Progenitor cell of endocrine pancreas (in vitro differentiated cells): ENCODE data around the gene ULBP3. TPM values are rescaled to one million over a fixed set of nuclear protein-coding genes. Genes with fewer than 3 reads are reported as not detected.

Source experiments
- DNase-seq: peaks from one replicate; pipeline ENCODE4 v3.0.0; 2021; ENCODE audit warnings: low spot score; ENCODE audit not compliant: unreplicated experiment
- H3K27ac Mint-ChIP-seq: 2 replicates; pipeline ENCODE4 v1.8.0; 2021; ENCODE audit warnings: mild to moderate bottlenecking, moderate library complexity, mixed read lengths
- H3K27me3 Mint-ChIP-seq: 2 replicates; pipeline ENCODE4 v1.8.0; 2021; ENCODE audit warnings: mixed read lengths
- H3K36me3 Mint-ChIP-seq: 2 replicates; pipeline ENCODE4 v1.8.0; 2022; ENCODE audit warnings: mixed read lengths; ENCODE audit not compliant: insufficient read depth
- H3K4me1 Mint-ChIP-seq: 2 replicates; pipeline ENCODE4 v1.8.0; 2021; ENCODE audit warnings: low read depth, mixed read lengths
- H3K4me3 Mint-ChIP-seq: 2 replicates; pipeline ENCODE4 v1.8.0; 2021; ENCODE audit warnings: low read depth, mild to moderate bottlenecking, moderate library complexity, mixed read lengths
- H3K9me3 Mint-ChIP-seq: 2 replicates; pipeline ENCODE4 v1.8.0; 2021; ENCODE audit warnings: low read depth, mixed read lengths
- total RNA-seq: library from RNA; stranded (reverse); gene quantifications from 2 replicates; pipeline ENCODE4 v1.2.1, GENCODE V29; 2021
- TF ChIP-seq, protein P1 (sequence below): fragments of 200-600 bp; sonication (generic); IDR thresholded peaks from one replicate; pipeline ENCODE4 v1.5.0; 2021; ENCODE audit warnings: antibody characterized with exemption, mild to moderate bottlenecking; ENCODE audit not compliant: unreplicated experiment

Gene ULBP3
- total RNA-seq, 1 donor from 2014 or later = 16.2 TPM

DNA sequence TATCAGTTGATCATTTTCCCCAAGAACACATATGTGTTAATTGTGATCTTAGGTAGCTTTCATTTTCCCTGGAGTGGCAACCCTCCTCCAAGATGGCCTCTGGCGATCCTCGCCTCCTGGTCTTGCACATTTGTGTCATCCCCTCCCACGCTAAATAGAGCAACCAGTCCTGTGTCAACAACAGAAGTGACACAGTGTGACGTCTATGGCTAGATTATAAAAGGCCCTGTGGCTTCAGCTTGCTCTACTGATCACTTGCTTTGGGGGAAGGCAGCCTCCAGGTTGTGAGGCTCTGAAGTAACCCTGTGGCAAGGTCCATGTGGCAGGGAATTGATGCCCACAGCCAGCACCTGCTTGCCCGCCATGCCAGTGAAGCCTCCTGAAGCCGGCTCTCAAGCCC, 43.3 kb upstream of the ULBP3 start:
- TF ChIP-seq, protein P1, sequence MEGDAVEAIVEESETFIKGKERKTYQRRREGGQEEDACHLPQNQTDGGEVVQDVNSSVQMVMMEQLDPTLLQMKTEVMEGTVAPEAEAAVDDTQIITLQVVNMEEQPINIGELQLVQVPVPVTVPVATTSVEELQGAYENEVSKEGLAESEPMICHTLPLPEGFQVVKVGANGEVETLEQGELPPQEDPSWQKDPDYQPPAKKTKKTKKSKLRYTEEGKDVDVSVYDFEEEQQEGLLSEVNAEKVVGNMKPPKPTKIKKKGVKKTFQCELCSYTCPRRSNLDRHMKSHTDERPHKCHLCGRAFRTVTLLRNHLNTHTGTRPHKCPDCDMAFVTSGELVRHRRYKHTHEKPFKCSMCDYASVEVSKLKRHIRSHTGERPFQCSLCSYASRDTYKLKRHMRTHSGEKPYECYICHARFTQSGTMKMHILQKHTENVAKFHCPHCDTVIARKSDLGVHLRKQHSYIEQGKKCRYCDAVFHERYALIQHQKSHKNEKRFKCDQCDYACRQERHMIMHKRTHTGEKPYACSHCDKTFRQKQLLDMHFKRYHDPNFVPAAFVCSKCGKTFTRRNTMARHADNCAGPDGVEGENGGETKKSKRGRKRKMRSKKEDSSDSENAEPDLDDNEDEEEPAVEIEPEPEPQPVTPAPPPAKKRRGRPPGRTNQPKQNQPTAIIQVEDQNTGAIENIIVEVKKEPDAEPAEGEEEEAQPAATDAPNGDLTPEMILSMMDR = no peak
- Mint-ChIP-seq H3K4me3 (no peak overlapping the region), H3K27me3 (peaks cover 5% of the 10 kb centered on the region), H3K9me3 (peaks cover 4% of the 10 kb centered on the region), H3K27ac (no peak overlapping the region), H3K4me1 (no peaks in the 10 kb centered on the region), H3K36me3 (no peaks in the 10 kb centered on the region)
- DNase-seq = no peak

DNA sequence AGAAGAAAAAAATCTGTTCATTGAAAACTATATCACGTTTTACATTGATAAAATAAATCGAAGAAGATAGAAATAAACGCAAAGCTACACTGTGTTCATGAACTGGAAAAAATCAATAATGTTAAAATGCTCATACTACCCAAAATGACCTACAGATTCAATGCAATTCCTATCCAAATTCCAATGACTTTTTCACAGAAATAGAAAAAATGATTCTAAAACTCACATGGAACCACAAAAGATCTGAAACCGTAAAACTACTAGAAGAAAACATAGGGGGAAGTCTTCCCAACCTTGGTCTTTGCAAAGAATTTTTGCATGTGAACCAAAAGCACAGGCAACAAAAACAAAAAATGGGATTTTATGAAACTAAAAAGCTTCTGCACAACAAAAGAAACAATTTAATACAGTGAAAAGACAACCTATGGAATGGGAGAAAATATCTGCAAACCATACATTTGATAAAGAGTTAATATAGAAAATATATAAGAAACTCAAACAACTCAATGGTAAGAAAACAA, 33.9 kb upstream of the ULBP3 start:
- peaks cover 6% of the 10 kb centered on the region for H3K27me3 Mint-ChIP-seq
- no peaks in the 10 kb centered on the region for H3K36me3 Mint-ChIP-seq
- no peak overlapping the region for H3K4me3 Mint-ChIP-seq

DNA sequence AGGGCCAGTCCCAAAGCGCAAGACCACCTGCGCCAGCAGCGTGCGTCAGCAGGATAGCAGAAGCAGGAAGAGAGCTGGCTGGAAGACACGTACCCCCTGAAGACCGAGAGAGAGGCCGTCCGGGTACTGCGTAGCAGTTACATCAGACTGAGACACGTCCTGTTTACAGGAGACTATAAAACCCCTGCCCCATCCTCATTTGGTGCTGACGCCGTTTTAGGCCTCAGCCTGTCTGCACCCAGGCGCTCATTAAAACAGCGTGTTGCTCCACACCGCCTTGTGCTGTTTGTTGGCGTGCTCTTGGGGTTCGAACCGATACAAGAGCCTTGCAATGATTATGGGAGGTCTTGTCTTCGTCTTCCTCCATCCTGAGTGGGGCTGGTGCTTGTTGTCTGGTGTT, 31.8 kb upstream of the ULBP3 start:
- peaks cover 8% of the 10 kb centered on the region for H3K9me3 Mint-ChIP-seq
- H3K36me3 Mint-ChIP-seq = no peaks in the 10 kb centered on the region

More for the DNA sequence above, 33.9 kb upstream of the ULBP3 start:
- DNase-seq = no peak
- H3K27ac Mint-ChIP-seq = no peak overlapping the region
- TF ChIP-seq, protein P1 = no peak
- no peaks in the 10 kb centered on the region for H3K4me1 Mint-ChIP-seq
- peaks cover 8% of the 10 kb centered on the region for H3K9me3 Mint-ChIP-seq

DNA sequence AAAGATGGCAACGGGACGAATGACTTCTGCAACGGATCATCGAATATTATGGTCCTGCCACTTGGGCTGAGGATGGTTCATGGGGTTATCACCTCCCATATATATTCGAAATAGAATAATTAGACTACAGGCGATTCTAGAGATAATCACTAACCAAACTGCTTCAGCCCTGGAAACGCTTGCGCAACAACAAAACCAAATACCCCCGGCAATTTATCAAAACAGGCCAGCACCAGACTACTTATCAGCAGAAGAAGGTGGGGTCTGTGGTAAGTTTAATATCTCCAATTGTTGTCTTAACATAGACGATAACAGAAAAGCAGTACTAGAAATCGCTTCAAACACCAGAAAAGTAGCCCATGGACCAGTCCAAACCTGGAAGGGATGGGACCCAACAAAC, 31.0 kb upstream of the ULBP3 start:
- Mint-ChIP-seq H3K4me1 (no peaks in the 10 kb centered on the region), H3K36me3 (no peaks in the 10 kb centered on the region), H3K9me3 (peaks cover 8% of the 10 kb centered on the region), H3K27me3 (peaks cover 17% of the 10 kb centered on the region), H3K4me3 (no peak overlapping the region), H3K27ac (no peak overlapping the region)
- no peak for DNase-seq
- TF ChIP-seq, protein P1 = no peak

More for the DNA sequence above, 31.8 kb upstream of the ULBP3 start:
- no peaks in the 10 kb centered on the region for H3K4me1 Mint-ChIP-seq
- TF ChIP-seq, protein P1 = no peak
- H3K27ac Mint-ChIP-seq = no peak overlapping the region
- no peak for DNase-seq
- H3K4me3 Mint-ChIP-seq = no peak overlapping the region
- H3K27me3 Mint-ChIP-seq = peaks cover 9% of the 10 kb centered on the region

DNA sequence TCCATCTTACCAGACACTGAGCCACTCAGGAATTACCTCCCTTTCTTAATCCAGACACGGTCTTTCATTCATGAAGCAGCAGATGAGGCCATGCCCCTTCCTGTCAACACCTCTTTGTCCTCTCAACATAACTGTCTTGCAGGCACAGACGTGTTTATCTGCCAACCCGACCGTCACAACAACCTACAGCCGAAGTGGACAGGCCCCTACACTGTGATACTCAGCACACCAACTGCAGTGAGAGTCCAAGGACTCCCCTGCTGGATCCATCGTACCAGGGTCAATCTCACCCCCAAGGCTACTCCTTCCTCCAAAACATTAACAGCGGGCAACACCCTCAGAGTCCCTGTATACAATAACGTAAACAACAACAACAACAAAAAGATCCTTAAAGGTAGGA, 30.6 kb upstream of the ULBP3 start:
- peaks cover 20% of the 10 kb centered on the region for H3K27me3 Mint-ChIP-seq
- no peak overlapping the region for H3K4me3 Mint-ChIP-seq
- H3K36me3 Mint-ChIP-seq = no peaks in the 10 kb centered on the region
- TF ChIP-seq, protein P1 = no peak
- no peak overlapping the region for H3K27ac Mint-ChIP-seq
- no peaks in the 10 kb centered on the region for H3K4me1 Mint-ChIP-seq
- DNase-seq = no peak
- H3K9me3 Mint-ChIP-seq = peaks cover 8% of the 10 kb centered on the region
